IMR-90 (cell line): ENCODE data around the gene MAST1. TPM values are rescaled to one million over a fixed set of nuclear protein-coding genes. Genes with fewer than 3 reads are reported as not detected.

ENCODE experiments used
- ATAC-seq: fragments of 200-7000 bp; cut with Tn5 transposase; 2 replicates; pipeline ENCODE4 v1.9.1; 2020; ENCODE audit warnings: low read depth, mild to moderate bottlenecking, moderate library complexity
- BruUV-seq: library from RNA; stranded (reverse); fragments of 400-500 nt; replicated peaks from 2 replicates; lab custom pipeline; 2021; lab: Mats Ljungman, UMichigan
- CTCF ChIA-PET: fragments of 300-600 bp; formaldehyde crosslinking; extraction: SDS; loops from one replicate; lab custom pipeline; 2021; ENCODE audit warnings: antibody characterized with exemption; lab: Yijun Ruan, JAX
- POLR2A ChIA-PET: fragments of 300-600 bp; sonication (Branson Sonifier 250); formaldehyde crosslinking; loops from one replicate; lab custom pipeline; 2022; ENCODE audit warnings: antibody characterized with exemption; ENCODE audit not compliant: unreplicated experiment; lab: Charles Lee
- DNase-seq: peaks from one replicate; pipeline ENCODE4 v3.0.0; 2013
- H2AFZ ChIP-seq: replicated peaks from 2 replicates; pipeline ENCODE3; 2013; ENCODE audit warnings: low read length, mild to moderate bottlenecking; ENCODE audit not compliant: poor library complexity
- H2AK5ac ChIP-seq: 2 replicates; pipeline ENCODE4 v1.6.1; 2013; ENCODE audit warnings: low read depth, low read length, inconsistent platforms
- H2AK9ac ChIP-seq: replicated peaks from 2 replicates; pipeline ENCODE3; 2013; ENCODE audit warnings: mild to moderate bottlenecking, low read depth, low read length, moderate library complexity; ENCODE audit not compliant: poor library complexity
- H2BK120ac ChIP-seq: 2 replicates; pipeline ENCODE4 v1.6.1; 2013; ENCODE audit warnings: low read depth, low read length, inconsistent platforms
- H2BK15ac ChIP-seq: 3 replicates; pipeline ENCODE4 v1.6.1; 2013; ENCODE audit warnings: low read depth, low read length, inconsistent platforms
- H2BK20ac ChIP-seq: 2 replicates; pipeline ENCODE4 v1.6.1; 2013; ENCODE audit warnings: low read depth, mild to moderate bottlenecking, inconsistent platforms, low read length, moderate library complexity
- H2BK5ac ChIP-seq: 2 replicates; pipeline ENCODE4 v1.6.1; 2013; ENCODE audit warnings: mild to moderate bottlenecking, low read depth, low read length, inconsistent platforms; ENCODE audit not compliant: poor library complexity, severe bottlenecking
- H3K14ac ChIP-seq: replicated peaks from 2 replicates; pipeline ENCODE4 v1.6.1; 2013; ENCODE audit warnings: low read depth, low read length, inconsistent platforms
- H3K18ac ChIP-seq: 2 replicates; pipeline ENCODE4 v1.6.1; 2013; ENCODE audit warnings: low read depth, low read length, control low read depth
- H3K23ac ChIP-seq: 2 replicates; pipeline ENCODE4 v1.6.1; 2013; ENCODE audit warnings: low read depth, low read length, inconsistent platforms
- H3K27ac ChIP-seq: 2 replicates; pipeline ENCODE4 v1.5.1; 2013; ENCODE audit warnings: mild to moderate bottlenecking, control low read depth, low read length; ENCODE audit not compliant: insufficient read depth
- H3K27me3 ChIP-seq: 2 replicates; pipeline ENCODE4 v1.6.1; 2013; ENCODE audit warnings: low read length; ENCODE audit not compliant: control insufficient read depth, insufficient read depth
- H3K36me3 ChIP-seq: 2 replicates; pipeline ENCODE4 v1.6.1; 2013; ENCODE audit warnings: low read length, mixed read lengths; ENCODE audit not compliant: control insufficient read depth, insufficient read depth
- H3K4ac ChIP-seq: 2 replicates; pipeline ENCODE4 v1.6.1; 2013; ENCODE audit warnings: low read depth, low read length, inconsistent platforms
- H3K4me1 ChIP-seq: 2 replicates; pipeline ENCODE4 v1.6.1; 2013; ENCODE audit warnings: low read length, mixed read lengths; ENCODE audit not compliant: control insufficient read depth, insufficient read depth
- H3K4me2 ChIP-seq: 2 replicates; pipeline ENCODE4 v1.6.1; 2013; ENCODE audit warnings: low read depth, mild to moderate bottlenecking, control low read depth, low read length, moderate library complexity
- H3K4me3 ChIP-seq: 2 replicates; pipeline ENCODE4 v1.5.1; 2013; ENCODE audit warnings: low read depth, mild to moderate bottlenecking, control low read depth, low read length, moderate library complexity; ENCODE audit not compliant: insufficient read depth
- H3K56ac ChIP-seq: 2 replicates; pipeline ENCODE4 v1.6.1; 2013; ENCODE audit warnings: low read length, inconsistent platforms; ENCODE audit not compliant: insufficient read depth; ENCODE audit errors: extremely low read depth
- H3K79me1 ChIP-seq, 2 experiments: 2 replicates each; pipeline ENCODE4 v1.6.1; 2013; ENCODE audit warnings: low read length in 2 of 2, inconsistent platforms in 1 of 2, low read depth in 1 of 2
- H3K9ac ChIP-seq: 2 replicates; pipeline ENCODE4 v1.6.1; 2013; ENCODE audit warnings: low read depth, low read length, control low read depth
- H3K9me1 ChIP-seq: 2 replicates; pipeline ENCODE4 v1.6.1; 2013; ENCODE audit warnings: low read length, inconsistent platforms; ENCODE audit not compliant: insufficient read depth
- H3K9me3 ChIP-seq: 2 replicates; pipeline ENCODE4 v1.6.1; 2013; ENCODE audit warnings: low read length; ENCODE audit not compliant: control insufficient read depth, insufficient read depth
- H4K20me1 ChIP-seq: 2 replicates; pipeline ENCODE4 v1.6.1; 2013; ENCODE audit warnings: low read length, inconsistent platforms; ENCODE audit not compliant: insufficient read depth
- H4K5ac ChIP-seq: 2 replicates; pipeline ENCODE4 v1.6.1; 2013; ENCODE audit warnings: mild to moderate bottlenecking, low read depth, low read length, control low read depth
- H4K8ac ChIP-seq, 2 experiments: 2 replicates each; pipeline ENCODE4 v1.6.1; 2013; ENCODE audit warnings: low read depth in 2 of 2, low read length in 2 of 2, control low read depth in 1 of 2, inconsistent platforms in 1 of 2
- H4K91ac ChIP-seq: 2 replicates; pipeline ENCODE4 v1.6.1; 2013; ENCODE audit warnings: low read depth, low read length, inconsistent platforms; ENCODE audit not compliant: insufficient read depth
- BHLHE40 ChIP-seq: fragments of 150-350 bp; IDR thresholded peaks from 2 replicates; pipeline ENCODE4 v1.6.1; 2016; ENCODE audit warnings: mild to moderate bottlenecking, low read depth, low read length
- CEBPB ChIP-seq: IDR thresholded peaks from 2 replicates; pipeline ENCODE4 v1.6.1; 2012; ENCODE audit warnings: low read depth, low read length, improper control_type of control experiment
- CHD1 ChIP-seq: IDR thresholded peaks from 2 replicates; pipeline ENCODE4 v1.6.1; 2012; ENCODE audit warnings: low read depth, low read length, improper control_type of control experiment
- FOS ChIP-seq: fragments of 150-350 bp; IDR thresholded peaks from 2 replicates; pipeline ENCODE4 v1.6.1; 2016; ENCODE audit warnings: low read depth, low read length
- MAZ ChIP-seq: IDR thresholded peaks from 2 replicates; pipeline ENCODE4 v1.6.1; 2012; ENCODE audit warnings: low read depth, mild to moderate bottlenecking, low read length, improper control_type of control experiment, moderate library complexity, borderline replicate concordance
- MXI1 ChIP-seq: IDR thresholded peaks from 2 replicates; pipeline ENCODE4 v1.6.1; 2012; ENCODE audit warnings: low read depth, mild to moderate bottlenecking, low read length, moderate library complexity, borderline replicate concordance
- POLR2A ChIP-seq: IDR thresholded peaks from 2 replicates; pipeline ENCODE4 v1.6.1; 2012; ENCODE audit warnings: mild to moderate bottlenecking, low read depth, low read length
- RAD21 ChIP-seq: IDR thresholded peaks from 2 replicates; pipeline ENCODE4 v1.6.1; 2012; ENCODE audit warnings: low read length, improper control_type of control experiment
- RCOR1 ChIP-seq: IDR thresholded peaks from 2 replicates; pipeline ENCODE4 v1.6.1; 2012; ENCODE audit warnings: mild to moderate bottlenecking, low read length, improper control_type of control experiment; ENCODE audit not compliant: insufficient replicate concordance
- RFX5 ChIP-seq: IDR thresholded peaks from 2 replicates; pipeline ENCODE4 v1.8.0; 2012; ENCODE audit warnings: low read depth, mild to moderate bottlenecking, low read length, moderate library complexity
- SMC3 ChIP-seq: fragments of 150-350 bp; IDR thresholded peaks from 2 replicates; pipeline ENCODE4 v1.6.1; 2016; ENCODE audit warnings: low read depth, mild to moderate bottlenecking, antibody characterized with exemption, low read length, moderate library complexity
- WGBS, 2 experiments: methylation state at CpG; one replicate each; pipeline versions ENCODE4 v1.1.5 to v1.1.7; 2013; ENCODE audit warnings: missing lambda C conversion rate in 2 of 2; ENCODE audit not compliant: insufficient read length in 1 of 2; ENCODE audit errors: extremely low coverage in 2 of 2; 5-methylcytosine and 5-hydroxymethylcytosine counted together
- dilution Hi-C: fragments of 300-500 bp; cut with HindIII; formaldehyde crosslinking; loops from one replicate; pipeline ENCODE4 v1.14.3; 2018; ENCODE audit warnings: low sequenced_read_pairs; ENCODE audit not compliant: unreplicated experiment
- in situ Hi-C: fragments of 300-500 bp; cut with MboI; formaldehyde crosslinking; loops from 3 replicates; pipeline ENCODE4 v1.14.3; 2019; ENCODE audit warnings: low sequenced_read_pairs, inconsistent platforms, mixed read lengths
- intact Hi-C: fragments of 100-400 bp; cut with micrococcal nuclease; formaldehyde crosslinking; loops from 2 replicates; pipeline ENCODE4 v1.10.0; 2022
- polyA plus RNA-seq, 3 experiments: library from polyadenylated mRNA; depleted of rRNA; stranded (reverse); fragments of >200 nt; gene quantifications; 2 replicates each; pipeline ENCODE4 v1.2.3, GENCODE V29; 2012; ENCODE audit warnings: low replicate concordance in 1 of 3
- total RNA-seq: library from RNA; depleted of rRNA; stranded (reverse); fragments of >200 nt; gene quantifications from 2 replicates; pipeline ENCODE4 v1.2.3, GENCODE V29; 2012
- TF ChIP-seq, protein P1 (sequence below): conservative IDR thresholded peaks from 2 replicates; pipeline ENCODE4 v1.5.1; 2012; ENCODE audit warnings: mild to moderate bottlenecking, low read depth, low read length, improper control_type of control experiment
- TF ChIP-seq, protein P2 (sequence below): fragments of 150-350 bp; IDR thresholded peaks from 2 replicates; pipeline ENCODE4 v1.6.1; 2017; ENCODE audit warnings: mild to moderate bottlenecking, antibody characterized with exemption, low read length, low read depth
- TF ChIP-seq, protein P3 (sequence below): fragments of 150-350 bp; IDR thresholded peaks from 2 replicates; pipeline ENCODE4 v1.6.1; 2016; ENCODE audit warnings: low read depth, mild to moderate bottlenecking, low read length, moderate library complexity, borderline replicate concordance

The MAST1 gene
- total and polyA plus RNA-seq, 2 of the 4 experiments (the other 2 are of a cell fraction), result 0.56 to 1.1 TPM

DNA sequence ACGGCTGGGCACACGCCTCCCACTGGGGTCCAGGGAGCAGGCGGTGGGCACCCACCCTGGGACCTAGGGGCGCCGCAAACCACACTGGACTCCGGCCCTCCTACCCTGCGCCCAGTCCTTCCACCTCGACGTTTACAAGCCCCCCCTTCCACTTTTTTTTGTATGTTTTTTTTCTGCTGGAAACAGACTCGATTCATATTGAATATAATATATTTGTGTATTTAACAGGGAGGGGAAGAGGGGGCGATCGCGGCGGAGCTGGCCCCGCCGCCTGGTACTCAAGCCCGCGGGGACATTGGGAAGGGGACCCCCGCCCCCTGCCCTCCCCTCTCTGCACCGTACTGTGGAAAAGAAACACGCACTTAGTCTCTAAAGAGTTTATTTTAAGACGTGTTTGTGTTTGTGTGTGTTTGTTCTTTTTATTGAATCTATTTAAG lies 45.4 kb upstream of the MAST1 start:
- in situ Hi-C loops (loop anchor here (25.0 kb wide), 1 partner anchor 1044 kb away; no protein-coding TSS in a partner anchor), intact Hi-C loops (no loop called here), dilution Hi-C loops (no loop called here)
- Histone ChIP-seq H4K20me1 (peaks cover 20% of the 10 kb centered on the region), H3K4me2 (peak overlapping the region; percentile 88), H3K9me3 (no peaks in the 10 kb centered on the region), H3K56ac (peak overlapping the region; percentile 70), H4K91ac (peak overlapping the region; percentile 64; the same call in 1 of the 2 replicates), H3K79me1 (peaks cover 0 to 39% of the 10 kb centered on the region in 2 experiments; a peak in 2 of 4 replicates), H3K36me3 (no peaks in the 10 kb centered on the region), H3K27me3 (no peaks in the 10 kb centered on the region), H3K9me1 (no peaks in the 10 kb centered on the region; the same call in none of the 2 replicates), H2AK9ac (peak overlapping the region; percentile 97), H2AK5ac (peak overlapping the region; percentile 72), H2BK120ac (peak overlapping the region; percentile 17; the same call in 1 of the 2 replicates), H3K14ac (peak overlapping the region; percentile 95), H3K23ac (peak overlapping the region; percentile 69), H3K9ac (peak overlapping the region; percentile 80), H2BK20ac (no peak overlapping the region), H3K4me3 (peak overlapping the region; percentile 97), H4K8ac (peak overlapping the region; percentile 10 to 88; a peak in 2 of 4 replicates), H2BK5ac (peak overlapping the region; percentile 92), H2BK15ac (no peak overlapping the region), H2AFZ (peak overlapping the region; percentile 81), H3K4ac (peak overlapping the region; percentile 83), H3K18ac (peak overlapping the region; percentile 64; the same call in 1 of the 2 replicates), H4K5ac (peak overlapping the region; percentile 62; the same call in 1 of the 2 replicates), H3K4me1 (peaks cover 19% of the 10 kb centered on the region), H3K27ac (peak overlapping the region; percentile 85)
- ATAC-seq, result no peak
- POLR2A ChIA-PET, result interaction anchor here (0.6 to 2.4 kb wide), 5 partner anchors 10 to 243 kb away, joined by 3 to 11 read pairs (median 5); no protein-coding TSS in a partner anchor
- no CpG with 5 or more reads among the region's 22 CpGs for WGBS, 2 experiments
- no peak for TF ChIP-seq RCOR1
- TF ChIP-seq MAZ, result peak; percentile 32; the same call in 1 of the 2 replicates
- no peak for TF ChIP-seq RAD21
- no peak for TF ChIP-seq CEBPB
- no peak for TF ChIP-seq POLR2A
- no peak for TF ChIP-seq CHD1
- no peak for TF ChIP-seq RFX5
- TF ChIP-seq, protein P1, sequence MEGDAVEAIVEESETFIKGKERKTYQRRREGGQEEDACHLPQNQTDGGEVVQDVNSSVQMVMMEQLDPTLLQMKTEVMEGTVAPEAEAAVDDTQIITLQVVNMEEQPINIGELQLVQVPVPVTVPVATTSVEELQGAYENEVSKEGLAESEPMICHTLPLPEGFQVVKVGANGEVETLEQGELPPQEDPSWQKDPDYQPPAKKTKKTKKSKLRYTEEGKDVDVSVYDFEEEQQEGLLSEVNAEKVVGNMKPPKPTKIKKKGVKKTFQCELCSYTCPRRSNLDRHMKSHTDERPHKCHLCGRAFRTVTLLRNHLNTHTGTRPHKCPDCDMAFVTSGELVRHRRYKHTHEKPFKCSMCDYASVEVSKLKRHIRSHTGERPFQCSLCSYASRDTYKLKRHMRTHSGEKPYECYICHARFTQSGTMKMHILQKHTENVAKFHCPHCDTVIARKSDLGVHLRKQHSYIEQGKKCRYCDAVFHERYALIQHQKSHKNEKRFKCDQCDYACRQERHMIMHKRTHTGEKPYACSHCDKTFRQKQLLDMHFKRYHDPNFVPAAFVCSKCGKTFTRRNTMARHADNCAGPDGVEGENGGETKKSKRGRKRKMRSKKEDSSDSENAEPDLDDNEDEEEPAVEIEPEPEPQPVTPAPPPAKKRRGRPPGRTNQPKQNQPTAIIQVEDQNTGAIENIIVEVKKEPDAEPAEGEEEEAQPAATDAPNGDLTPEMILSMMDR, result no peak
- TF ChIP-seq, protein P2, sequence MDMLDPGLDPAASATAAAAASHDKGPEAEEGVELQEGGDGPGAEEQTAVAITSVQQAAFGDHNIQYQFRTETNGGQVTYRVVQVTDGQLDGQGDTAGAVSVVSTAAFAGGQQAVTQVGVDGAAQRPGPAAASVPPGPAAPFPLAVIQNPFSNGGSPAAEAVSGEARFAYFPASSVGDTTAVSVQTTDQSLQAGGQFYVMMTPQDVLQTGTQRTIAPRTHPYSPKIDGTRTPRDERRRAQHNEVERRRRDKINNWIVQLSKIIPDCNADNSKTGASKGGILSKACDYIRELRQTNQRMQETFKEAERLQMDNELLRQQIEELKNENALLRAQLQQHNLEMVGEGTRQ, result no peak
- no peak for TF ChIP-seq SMC3
- peak; percentile 44; the same call in 1 of the 2 replicates for TF ChIP-seq FOS
- TF ChIP-seq BHLHE40, result no peak
- TF ChIP-seq, protein P3, sequence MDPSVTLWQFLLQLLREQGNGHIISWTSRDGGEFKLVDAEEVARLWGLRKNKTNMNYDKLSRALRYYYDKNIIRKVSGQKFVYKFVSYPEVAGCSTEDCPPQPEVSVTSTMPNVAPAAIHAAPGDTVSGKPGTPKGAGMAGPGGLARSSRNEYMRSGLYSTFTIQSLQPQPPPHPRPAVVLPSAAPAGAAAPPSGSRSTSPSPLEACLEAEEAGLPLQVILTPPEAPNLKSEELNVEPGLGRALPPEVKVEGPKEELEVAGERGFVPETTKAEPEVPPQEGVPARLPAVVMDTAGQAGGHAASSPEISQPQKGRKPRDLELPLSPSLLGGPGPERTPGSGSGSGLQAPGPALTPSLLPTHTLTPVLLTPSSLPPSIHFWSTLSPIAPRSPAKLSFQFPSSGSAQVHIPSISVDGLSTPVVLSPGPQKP, result no peak
- TF ChIP-seq MXI1, result no peak
- no peak for DNase-seq
- BruUV-seq, result no TSS peak
- CTCF ChIA-PET, result interaction anchor here (1.1 to 3.0 kb wide), 5 partner anchors 15 to 35 kb away, joined by 3 to 14 read pairs (median 8); no protein-coding TSS in a partner anchor
